DOHH2 (cell line): ENCODE measurements around the gene SEC23IP.

Experiments used
- H3F3A ChIP-seq: fragments of 200-600 bp; sonication (generic), shearing (Covaris generic); 2 replicates; pipeline ENCODE4 v1.6.0; 2016; ENCODE audit warnings: antibody characterized with exemption, mild to moderate bottlenecking; ENCODE audit not compliant: control insufficient read depth, insufficient read depth
- H3K27ac ChIP-seq: fragments of 200-600 bp; sonication (generic); 2 replicates; pipeline ENCODE4 v1.5.1; 2014; ENCODE audit warnings: low read depth, mild to moderate bottlenecking, low read length, moderate library complexity
- H3K27me3 ChIP-seq: fragments of 200-600 bp; sonication (generic); 2 replicates; pipeline ENCODE4 v1.6.1; 2014; ENCODE audit warnings: mild to moderate bottlenecking, low read length, mixed read lengths; ENCODE audit not compliant: control insufficient read depth
- H3K36me3 ChIP-seq: fragments of 200-600 bp; sonication (generic); 2 replicates; pipeline ENCODE4 v1.6.1; 2014; ENCODE audit warnings: mild to moderate bottlenecking, low read length, moderate library complexity, mixed read lengths; ENCODE audit not compliant: control insufficient read depth
- H3K4me1 ChIP-seq: fragments of 200-600 bp; sonication (generic); 2 replicates; pipeline ENCODE4 v1.6.1; 2014; ENCODE audit warnings: mild to moderate bottlenecking, low read length, mixed read lengths; ENCODE audit not compliant: control insufficient read depth
- H3K4me2 ChIP-seq: fragments of 200-600 bp; sonication (generic); 2 replicates; pipeline ENCODE4 v1.6.0; 2014; ENCODE audit warnings: mild to moderate bottlenecking, low read length, moderate library complexity
- H3K4me3 ChIP-seq: fragments of 200-600 bp; sonication (generic); 2 replicates; pipeline ENCODE4 v1.5.1; 2014; ENCODE audit warnings: mild to moderate bottlenecking, low read length, mixed read lengths
- H3K79me2 ChIP-seq: fragments of 200-600 bp; sonication (generic); 2 replicates; pipeline ENCODE4 v1.6.1; 2014; ENCODE audit warnings: mild to moderate bottlenecking, low read length, mixed read lengths; ENCODE audit not compliant: control insufficient read depth
- H3K9me2 ChIP-seq: fragments of 200-600 bp; sonication (generic); replicated peaks from 2 replicates; pipeline ENCODE4 v1.6.1; 2014; ENCODE audit warnings: mild to moderate bottlenecking, low read length, mixed read lengths; ENCODE audit not compliant: control insufficient read depth
- H3K9me3 ChIP-seq: fragments of 200-600 bp; sonication (generic); 2 replicates; pipeline ENCODE4 v1.6.1; 2014; ENCODE audit warnings: antibody characterized with exemption, low read length, mixed read lengths; ENCODE audit not compliant: control insufficient read depth, insufficient read depth
- H4K20me1 ChIP-seq: fragments of 200-600 bp; sonication (generic); 2 replicates; pipeline ENCODE4 v1.6.0; 2014; ENCODE audit warnings: low read depth, mild to moderate bottlenecking, antibody characterized with exemption, low read length, moderate library complexity; ENCODE audit not compliant: control insufficient read depth, insufficient read depth
- EZH2phosphoT487 ChIP-seq: fragments of 200-600 bp; sonication (generic); IDR thresholded peaks from 2 replicates; pipeline ENCODE4 v1.6.1; 2017; ENCODE audit warnings: borderline replicate concordance, mild to moderate bottlenecking, antibody characterized with exemption, low read length, moderate library complexity, mixed read lengths
- TF ChIP-seq, protein P1 (sequence below): fragments of 200-600 bp; sonication (generic); IDR thresholded peaks from one replicate; pipeline ENCODE4 v1.5.1; 2014; ENCODE audit warnings: antibody characterized with exemption, mild to moderate bottlenecking, low read depth, low read length; ENCODE audit not compliant: poor library complexity, severe bottlenecking

SEC23IP gene

DNA sequence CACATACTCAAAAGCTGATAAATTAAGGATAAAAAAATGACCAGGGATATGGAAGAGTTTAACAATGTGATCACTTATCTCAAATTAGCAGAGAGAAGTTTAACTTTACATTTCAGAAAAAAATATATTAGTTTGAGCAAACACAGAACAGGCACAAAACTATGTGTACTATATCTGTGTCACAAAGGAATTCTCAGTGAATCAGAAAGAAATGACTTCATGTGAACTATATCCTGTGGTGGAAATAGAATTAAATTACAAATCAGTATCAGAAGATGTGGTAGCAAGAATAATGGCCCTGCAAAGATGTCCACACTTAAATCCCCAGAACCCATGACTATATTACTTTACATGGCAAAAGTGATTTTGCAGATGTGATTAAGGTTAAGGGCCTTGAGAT is 70.3 kb downstream of the SEC23IP start:
- Histone ChIP-seq H3K4me3 (no peak overlapping the region), H3K4me1 (no peaks in the 10 kb centered on the region), H3K36me3 (no peaks in the 10 kb centered on the region), H3K9me3 (peaks cover 6% of the 10 kb centered on the region; the same call in 1 of the 2 replicates), H3K4me2 (no peak overlapping the region), H3F3A (no peaks in the 10 kb centered on the region), H4K20me1 (no peaks in the 10 kb centered on the region), H3K27ac (no peak overlapping the region), H3K27me3 (0 out of 2 replicates have a peak, but pooled peaks cover 3% of the 10 kb centered on the region), H3K9me2 (no peaks in the 10 kb centered on the region), H3K79me2 (no peaks in the 10 kb centered on the region)
- TF ChIP-seq EZH2phosphoT487, result no peak
- TF ChIP-seq, protein P1, sequence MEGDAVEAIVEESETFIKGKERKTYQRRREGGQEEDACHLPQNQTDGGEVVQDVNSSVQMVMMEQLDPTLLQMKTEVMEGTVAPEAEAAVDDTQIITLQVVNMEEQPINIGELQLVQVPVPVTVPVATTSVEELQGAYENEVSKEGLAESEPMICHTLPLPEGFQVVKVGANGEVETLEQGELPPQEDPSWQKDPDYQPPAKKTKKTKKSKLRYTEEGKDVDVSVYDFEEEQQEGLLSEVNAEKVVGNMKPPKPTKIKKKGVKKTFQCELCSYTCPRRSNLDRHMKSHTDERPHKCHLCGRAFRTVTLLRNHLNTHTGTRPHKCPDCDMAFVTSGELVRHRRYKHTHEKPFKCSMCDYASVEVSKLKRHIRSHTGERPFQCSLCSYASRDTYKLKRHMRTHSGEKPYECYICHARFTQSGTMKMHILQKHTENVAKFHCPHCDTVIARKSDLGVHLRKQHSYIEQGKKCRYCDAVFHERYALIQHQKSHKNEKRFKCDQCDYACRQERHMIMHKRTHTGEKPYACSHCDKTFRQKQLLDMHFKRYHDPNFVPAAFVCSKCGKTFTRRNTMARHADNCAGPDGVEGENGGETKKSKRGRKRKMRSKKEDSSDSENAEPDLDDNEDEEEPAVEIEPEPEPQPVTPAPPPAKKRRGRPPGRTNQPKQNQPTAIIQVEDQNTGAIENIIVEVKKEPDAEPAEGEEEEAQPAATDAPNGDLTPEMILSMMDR, result no peak

DNA sequence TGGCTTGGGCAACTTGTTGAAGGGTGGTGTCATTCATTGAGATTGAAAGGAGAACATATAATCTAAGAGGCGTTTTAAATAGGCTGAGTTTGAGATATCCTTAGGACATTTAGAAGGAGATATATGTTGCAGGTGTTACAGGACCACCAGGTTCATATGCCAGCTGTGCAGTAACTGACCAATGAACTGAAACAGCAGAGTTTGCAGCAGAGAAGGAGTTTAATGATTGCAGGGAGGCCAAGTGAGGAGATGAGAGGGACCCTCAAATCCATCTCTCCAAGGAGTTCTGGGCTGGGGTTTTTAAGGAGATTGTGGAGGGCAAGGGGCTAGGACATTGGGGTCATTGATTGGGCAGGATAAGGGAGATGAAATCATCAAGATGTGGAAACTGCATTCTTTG is 74.5 kb downstream of the SEC23IP start:
- Histone ChIP-seq H3K36me3 (no peaks in the 10 kb centered on the region), H3K4me2 (no peak overlapping the region), H3K4me1 (no peaks in the 10 kb centered on the region), H3K4me3 (no peak overlapping the region), H4K20me1 (no peaks in the 10 kb centered on the region), H3K9me3 (peaks cover 6% of the 10 kb centered on the region; the same call in 1 of the 2 replicates), H3K27me3 (0 out of 2 replicates have a peak, but pooled peaks cover 3% of the 10 kb centered on the region), H3K9me2 (no peaks in the 10 kb centered on the region), H3K79me2 (no peaks in the 10 kb centered on the region), H3F3A (no peaks in the 10 kb centered on the region), H3K27ac (no peak overlapping the region)
- no peak for TF ChIP-seq EZH2phosphoT487
- TF ChIP-seq, protein P1, result no peak

DNA sequence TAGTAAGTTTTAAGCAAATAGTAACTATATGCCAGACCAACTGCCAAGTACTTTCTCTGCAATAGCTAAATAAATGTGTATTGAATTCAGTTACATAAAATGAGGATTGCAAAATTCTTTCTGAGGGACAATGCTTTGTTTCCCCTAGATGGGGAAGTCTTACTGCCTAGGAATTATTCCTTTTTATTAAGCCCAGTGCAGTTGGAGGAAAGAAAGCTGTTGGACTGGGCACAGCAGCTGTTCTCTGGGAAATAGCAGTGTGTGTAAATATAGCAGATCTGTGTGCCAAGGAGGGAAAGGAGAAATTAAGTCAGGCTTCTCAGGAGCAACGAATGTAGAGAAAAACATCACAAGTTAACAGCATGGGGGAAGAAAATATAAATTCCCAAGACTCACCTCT is 77.1 kb downstream of the SEC23IP start:
- H3K9me3 ChIP-seq, result peaks cover 6% of the 10 kb centered on the region; the same call in 1 of the 2 replicates
- no peaks in the 10 kb centered on the region for H3K9me2 ChIP-seq
- H3K79me2 ChIP-seq, result no peaks in the 10 kb centered on the region
- no peaks in the 10 kb centered on the region for H3K36me3 ChIP-seq
- TF ChIP-seq, protein P1, result no peak
- no peak for TF ChIP-seq EZH2phosphoT487
- no peaks in the 10 kb centered on the region for H3K4me1 ChIP-seq
- H3K4me3 ChIP-seq, result no peak overlapping the region
- H3F3A ChIP-seq, result no peaks in the 10 kb centered on the region
- no peaks in the 10 kb centered on the region for H3K27me3 ChIP-seq
- no peak overlapping the region for H3K27ac ChIP-seq
- H3K4me2 ChIP-seq, result no peak overlapping the region
- H4K20me1 ChIP-seq, result no peaks in the 10 kb centered on the region
